HG02763 (cell line): Measurements from ENCODE around the gene ACER3.
"Not testable (repeated sequence)": the region's sequence is repeated elsewhere in the genome, so short reads cannot be mapped to it uniquely, and the experiment has no call there.

ENCODE experiments used
- ATAC-seq: cut with Tn5 transposase; IDR thresholded peaks from one replicate; pipeline ENCODE4 v1.9.1; 2021; ENCODE audit warnings: mild to moderate bottlenecking, moderate library complexity; ENCODE audit not compliant: unreplicated experiment

Gene ACER3

DNA sequence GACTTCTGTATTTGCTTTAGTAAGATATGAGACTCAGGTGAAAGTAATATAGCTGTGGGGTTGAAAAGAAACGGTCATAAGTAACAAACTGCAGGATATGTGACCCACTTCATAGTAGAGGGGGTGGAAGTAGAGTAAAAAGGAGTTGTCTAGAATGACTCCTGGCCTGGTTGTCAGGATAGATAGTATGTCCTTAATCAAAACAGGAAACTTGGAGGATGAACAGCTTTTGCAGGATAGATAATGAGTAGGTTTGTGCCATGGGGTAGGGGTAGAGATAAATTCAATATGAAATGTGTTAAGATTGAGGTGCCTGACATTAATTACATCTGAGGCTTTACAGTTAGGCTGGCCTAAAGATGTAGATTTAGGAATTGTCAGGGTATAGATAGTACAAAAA is 126.5 kb downstream of the ACER3 start:
- no peak for ATAC-seq

DNA sequence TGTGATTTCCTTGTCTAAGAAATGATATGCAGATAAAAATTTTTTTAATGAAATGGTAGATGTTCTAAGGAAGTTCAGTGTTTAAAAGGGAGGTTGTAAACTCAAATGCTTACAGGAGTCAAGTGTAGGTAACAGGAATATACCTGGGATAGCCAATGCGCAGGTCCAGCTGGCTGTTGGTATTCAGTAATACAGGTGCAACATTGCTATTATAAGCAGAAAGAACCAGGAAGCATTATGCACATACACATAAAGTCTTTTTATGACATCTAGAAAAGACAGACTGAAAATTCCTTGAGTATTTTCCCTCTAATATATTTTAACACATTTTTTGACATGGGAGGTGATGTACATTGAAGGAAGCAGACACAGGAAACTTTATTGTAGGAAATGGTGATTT is 129.9 kb downstream of the ACER3 start:
- ATAC-seq: no peak

DNA sequence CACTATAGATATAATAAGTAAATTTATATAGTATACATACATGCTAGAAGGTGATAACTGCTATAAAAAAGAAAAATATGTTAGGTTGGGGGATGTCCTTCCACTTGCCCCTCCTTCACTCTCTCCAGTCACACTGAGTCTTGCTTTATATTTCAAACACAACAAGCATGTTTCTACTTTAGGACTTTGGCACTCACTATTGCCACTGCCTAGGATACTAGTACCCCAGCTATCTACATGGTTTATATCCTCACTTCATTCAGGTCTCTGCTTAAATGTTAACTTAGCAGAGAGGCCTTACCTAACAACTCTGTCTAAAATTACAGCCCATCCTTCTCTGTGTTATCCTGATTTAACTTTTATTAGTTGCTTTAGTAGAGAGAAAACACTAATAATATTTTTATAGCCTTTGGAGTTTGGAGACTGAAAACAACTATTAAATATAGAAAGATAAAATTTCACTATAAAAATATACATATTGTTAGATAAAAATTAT is 134.4 kb downstream of the ACER3 start:
- no peak for ATAC-seq

GRCh38 chr11:76997512-76997911 is 136.8 kb downstream of the ACER3 start:
- ATAC-seq: no peak

DNA sequence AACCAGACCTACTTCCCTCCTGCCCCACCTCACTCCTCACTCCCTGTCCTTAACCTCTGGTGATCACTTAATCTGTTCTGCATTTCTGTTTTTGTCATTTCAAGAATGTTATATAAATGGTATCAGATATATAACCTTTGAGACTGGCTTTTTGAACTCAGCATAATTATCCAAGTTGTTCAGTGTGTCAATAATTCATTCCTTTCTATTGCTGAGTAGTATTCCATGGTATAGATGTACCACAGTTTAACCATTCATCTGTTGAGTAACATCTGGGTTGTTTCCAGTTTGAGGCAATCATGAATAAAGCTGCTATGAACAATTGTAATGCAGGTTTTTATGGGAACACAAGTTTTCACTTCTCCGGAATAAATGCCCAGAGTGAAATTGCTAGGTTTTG is 138.9 kb downstream of the ACER3 start:
- no peak for ATAC-seq

DNA sequence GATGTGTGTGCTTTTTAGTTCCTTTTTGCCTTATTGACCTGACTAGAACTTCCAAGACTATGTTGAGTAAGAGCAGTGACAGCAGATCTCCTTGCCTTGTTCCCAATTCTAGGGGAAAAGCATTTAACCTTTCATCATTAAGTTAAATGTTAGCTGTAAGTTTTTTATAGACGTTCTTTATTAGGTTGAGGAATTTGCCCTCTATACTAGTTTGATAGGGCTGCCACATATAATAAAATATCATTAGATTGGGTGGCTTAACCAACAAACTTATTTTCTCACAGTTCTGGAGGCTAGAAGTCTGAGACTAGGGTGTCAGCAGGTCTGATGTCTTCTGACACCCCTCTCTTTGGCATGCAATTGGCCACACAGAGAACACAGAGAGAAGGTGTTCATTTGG is 140.9 kb downstream of the ACER3 start:
- ATAC-seq: no peak

GRCh38 chr11:77002776-77003175 is 142.1 kb downstream of the ACER3 start:
- no peak for ATAC-seq

- no peak for ATAC-seq
Measured at GRCh38 chr11:77003963-77004362, 143.2 kb downstream of the ACER3 start.

DNA sequence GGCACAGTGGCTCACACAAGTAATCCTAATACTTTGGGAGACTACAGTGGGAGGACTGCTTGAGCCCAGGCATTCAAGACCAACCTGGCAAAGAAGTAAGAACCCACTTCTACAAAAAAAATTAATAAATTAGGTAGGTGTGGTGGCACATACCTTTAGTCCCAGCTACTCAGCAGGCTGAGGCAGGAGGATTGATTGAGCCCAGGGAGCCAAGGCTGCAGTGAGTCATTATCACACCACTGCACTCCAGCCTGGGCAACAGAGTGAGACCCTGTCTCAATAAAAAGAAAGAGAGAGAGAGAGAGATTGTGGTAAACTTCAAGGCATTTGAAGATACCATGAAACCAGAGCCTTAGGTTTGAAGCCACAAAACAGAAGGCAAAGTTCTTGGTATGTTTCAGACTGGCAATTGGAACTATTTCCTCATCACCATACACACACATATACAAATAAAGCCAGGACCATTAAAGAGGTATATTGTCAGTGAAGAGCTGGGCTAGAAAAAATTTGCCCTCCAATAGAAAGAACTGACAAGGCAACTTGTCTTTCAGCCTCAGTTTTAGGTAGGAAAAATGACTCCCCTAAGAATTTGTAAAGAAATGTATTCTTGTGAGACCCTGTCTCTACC is 148.9 kb downstream of the ACER3 start:
- ATAC-seq: no peak

GRCh38 chr11:77014669-77015068 is 154.0 kb downstream of the ACER3 start:
- ATAC-seq: no peak

GRCh38 chr11:77018396-77018924 is 157.7 kb downstream of the ACER3 start:
- not testable (repeated sequence) for ATAC-seq

DNA sequence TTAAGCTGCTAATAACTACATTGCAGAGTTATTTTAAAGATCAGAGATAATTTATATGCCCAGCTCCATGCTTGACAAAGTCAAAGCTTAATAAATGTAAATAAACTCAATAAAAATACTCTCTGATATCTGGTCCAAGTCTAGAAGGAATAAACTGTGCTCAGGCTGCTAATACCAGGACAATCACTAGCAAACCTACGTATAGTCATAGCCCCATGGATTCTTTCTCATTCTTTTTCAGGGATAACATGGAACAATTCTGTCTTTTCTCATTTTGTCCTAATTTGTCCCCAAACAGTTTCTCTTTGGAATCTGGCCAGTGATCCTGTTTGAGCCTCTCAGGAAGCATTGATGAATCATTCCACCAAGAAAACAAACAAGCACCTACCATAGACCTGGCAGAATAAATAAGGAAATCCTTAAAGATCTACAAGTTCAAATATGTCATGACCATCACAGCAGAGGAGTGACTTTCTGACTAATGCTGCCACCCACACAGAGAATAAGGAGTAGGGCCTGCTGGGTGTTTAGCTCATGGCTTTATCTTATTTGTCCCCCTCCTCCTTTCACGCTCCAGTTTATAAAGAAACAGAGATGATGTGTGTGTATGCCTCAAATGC is 159.4 kb downstream of the ACER3 start:
- no peak for ATAC-seq

DNA sequence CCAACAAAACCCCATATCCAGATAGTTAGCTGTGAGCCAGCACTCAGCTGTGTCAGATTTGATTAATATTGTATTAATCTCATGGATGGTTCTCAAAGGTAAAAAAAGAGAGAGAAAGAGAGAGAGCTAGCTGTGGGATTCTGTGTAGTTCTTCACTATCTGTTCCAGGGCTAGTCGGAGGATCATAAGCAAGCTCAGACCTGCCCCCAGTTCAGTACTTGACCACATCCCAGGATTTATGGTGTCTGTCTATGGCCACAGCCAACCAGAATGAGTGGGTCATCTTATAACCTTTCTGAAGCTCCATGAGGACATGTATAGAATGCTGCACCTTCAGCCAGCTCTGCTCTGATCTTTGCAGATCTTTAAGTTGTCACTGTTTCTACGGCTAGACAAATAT is 160.0 kb downstream of the ACER3 start:
- no peak for ATAC-seq

GRCh38 chr11:77024745-77025144 is 164.0 kb downstream of the ACER3 start:
- no peak for ATAC-seq

GRCh38 chr11:77026221-77026620 is 165.5 kb downstream of the ACER3 start:
- ATAC-seq: no peak

- ATAC-seq: no peak
Measured at GRCh38 chr11:77026743-77027142, 166.0 kb downstream of the ACER3 start.

DNA sequence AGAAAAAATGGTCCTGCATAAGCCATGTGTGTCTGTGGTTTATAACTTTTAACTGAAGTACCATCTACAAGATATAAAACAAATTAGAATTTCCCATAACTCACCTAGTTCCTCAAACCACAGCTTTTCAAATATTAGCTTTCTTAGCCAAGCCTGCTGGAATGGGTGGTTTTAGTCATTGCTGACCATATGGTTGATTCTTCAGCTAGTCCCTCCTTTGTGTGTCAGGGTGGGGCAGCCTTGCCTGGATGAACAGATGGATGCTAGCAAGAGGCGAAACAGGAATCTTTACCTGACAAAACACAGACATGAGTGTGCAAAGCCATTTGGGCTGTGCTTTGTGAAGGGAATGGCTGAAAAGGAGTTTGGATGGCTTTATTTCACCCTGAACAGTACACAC is 166.6 kb downstream of the ACER3 start:
- ATAC-seq: no peak

GRCh38 chr11:77029829-77030228 is 169.1 kb downstream of the ACER3 start:
- no peak for ATAC-seq

DNA sequence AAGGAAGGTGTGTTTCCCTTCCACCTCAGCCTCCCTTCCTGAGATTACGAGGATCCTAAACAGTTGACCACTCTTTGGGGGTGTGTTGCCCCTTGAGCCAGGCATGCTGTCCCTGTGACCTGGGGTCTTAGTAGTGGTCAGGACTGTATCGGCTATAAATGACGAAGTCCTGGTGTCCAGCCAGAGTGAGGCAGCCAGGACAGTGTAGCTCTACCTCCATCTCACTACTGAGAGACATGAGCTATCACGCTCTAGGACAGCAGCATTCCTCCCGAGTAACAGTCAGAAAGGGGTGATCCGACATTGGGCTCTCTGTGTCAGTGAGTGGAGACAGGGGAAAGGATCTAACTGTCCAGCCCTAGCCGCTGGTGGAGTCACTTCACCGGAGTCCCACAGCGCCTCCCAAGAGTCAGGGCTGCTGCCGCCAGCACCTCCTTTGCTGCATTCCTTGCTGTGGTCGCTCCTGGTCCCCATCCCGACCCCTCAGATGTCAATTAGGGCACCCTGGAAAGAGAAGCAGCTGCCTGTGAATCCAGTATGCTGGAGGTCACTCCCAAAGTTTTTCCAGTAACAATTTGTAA is 170.2 kb downstream of the ACER3 start:
- no peak for ATAC-seq

GRCh38 chr11:77031599-77031998 is 170.9 kb downstream of the ACER3 start:
- ATAC-seq: no peak

GRCh38 chr11:77035039-77035438 is 174.3 kb downstream of the ACER3 start:
- ATAC-seq: no peak

- ATAC-seq: no peak
Measured at GRCh38 chr11:77035580-77035979, 174.9 kb downstream of the ACER3 start.
